NOMO-1 treated with dmso at 0.1 percent for 144 hours (cell line): ENCODE results near the gene KIAA0040.

ENCODE experiments used
- DNase-seq: peaks from one replicate; lab custom pipeline; 2025; ENCODE audit not compliant: unreplicated experiment; lab: John Stamatoyannopoulos, UW

KIAA0040 gene

GRCh38 chr1:175145899-175146528, 46.6 kb downstream of the KIAA0040 start:
- no peak for DNase-seq

GRCh38 chr1:175138579-175138978, 54.0 kb downstream of the KIAA0040 start:
- no peak for DNase-seq

DNA sequence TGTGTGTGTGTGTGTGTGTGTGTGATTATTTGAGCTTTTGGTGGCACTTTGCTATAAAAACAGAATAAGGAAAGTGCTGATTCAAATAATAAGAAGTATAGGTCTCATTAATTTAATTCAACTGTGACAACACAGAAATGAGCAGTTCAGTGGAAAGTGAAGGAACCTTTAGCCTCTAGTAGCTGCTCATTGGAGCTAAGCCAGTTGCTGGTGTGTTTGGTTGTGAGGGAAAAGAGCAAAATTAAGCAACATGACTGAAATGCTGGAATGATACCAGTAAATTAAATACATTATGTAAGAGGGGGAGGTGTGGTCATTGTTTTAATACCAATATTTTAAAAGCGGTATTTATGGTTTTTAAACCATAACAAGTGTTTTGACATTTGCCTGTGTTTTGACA, 55.2 kb downstream of the KIAA0040 start:
- DNase-seq = no peak

- no peak for DNase-seq
Measured at GRCh38 chr1:175136246-175136645, 56.3 kb downstream of the KIAA0040 start.

DNA sequence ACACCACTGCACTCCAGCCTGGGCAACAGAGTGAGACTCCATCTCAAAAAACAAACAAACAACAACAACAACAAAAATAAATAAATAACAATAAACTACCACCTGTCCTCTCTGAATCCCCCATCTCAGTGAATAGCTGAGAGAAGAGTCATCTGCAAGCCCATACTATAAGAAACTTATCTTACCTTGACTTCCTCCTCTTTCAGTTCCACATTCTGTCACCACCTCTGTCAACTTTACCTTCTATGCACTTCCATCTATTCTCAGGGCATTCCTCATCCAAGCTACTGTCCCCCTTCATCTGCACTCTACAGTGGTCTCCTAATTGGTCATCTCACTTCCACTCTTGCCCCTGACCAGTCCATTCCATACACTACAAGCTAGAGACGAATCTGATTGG, 58.1 kb downstream of the KIAA0040 start:
- no peak for DNase-seq

DNA sequence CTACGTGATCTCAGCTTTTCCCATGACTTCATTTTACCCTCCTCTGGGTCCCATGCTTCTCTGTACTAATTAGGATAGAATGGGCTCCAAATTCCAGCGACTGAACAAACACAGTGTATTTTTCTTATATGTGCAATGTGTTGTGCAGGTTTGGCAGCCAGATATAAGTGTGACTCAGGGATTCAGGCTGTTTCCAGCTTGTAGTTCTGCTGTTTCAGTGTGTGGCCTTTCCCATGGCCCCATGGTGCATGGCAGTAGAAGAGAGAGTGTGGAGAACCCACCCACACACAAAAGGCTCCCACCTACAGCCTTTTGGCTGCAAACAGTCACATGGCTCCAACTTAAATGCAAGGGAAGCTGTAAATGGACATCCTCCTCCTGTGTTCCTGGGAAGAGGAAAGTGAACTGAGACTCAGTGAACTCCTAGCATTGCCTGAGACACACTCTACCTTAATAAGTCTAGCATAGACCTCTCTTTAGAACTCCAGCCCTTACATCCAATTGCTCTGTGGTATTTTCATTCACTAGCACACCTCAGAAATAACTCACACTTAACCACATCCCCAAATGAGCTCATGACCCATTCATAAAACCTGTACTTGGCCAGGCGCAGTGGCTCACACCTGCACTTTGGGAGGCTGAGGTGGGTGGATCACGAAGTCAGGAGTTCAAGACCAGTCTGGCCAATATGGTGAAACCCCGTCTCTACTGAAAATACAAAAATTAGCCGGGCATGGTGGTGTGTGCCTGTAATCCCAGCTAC, 58.7 kb downstream of the KIAA0040 start:
- DNase-seq = no peak

DNA sequence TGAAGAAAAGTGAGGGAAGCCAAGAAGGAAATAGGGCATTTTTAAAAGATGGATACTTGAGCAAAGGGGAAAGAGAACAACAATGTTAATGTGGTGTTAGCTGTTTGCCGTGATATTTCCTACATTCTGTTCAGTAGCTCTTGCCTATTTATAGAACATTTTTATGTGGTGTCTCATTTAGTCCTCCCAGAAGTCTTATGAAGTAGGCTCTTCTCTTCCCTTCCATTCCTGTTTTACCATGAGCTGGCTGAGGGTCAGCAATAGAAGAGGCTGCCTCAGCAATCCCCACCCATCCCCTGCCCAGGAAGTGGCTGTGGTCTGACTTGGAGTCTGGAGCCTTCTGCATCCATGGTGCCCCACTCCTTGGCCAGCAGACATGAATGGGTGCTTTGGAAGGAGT, 60.1 kb downstream of the KIAA0040 start:
- no peak for DNase-seq

DNA sequence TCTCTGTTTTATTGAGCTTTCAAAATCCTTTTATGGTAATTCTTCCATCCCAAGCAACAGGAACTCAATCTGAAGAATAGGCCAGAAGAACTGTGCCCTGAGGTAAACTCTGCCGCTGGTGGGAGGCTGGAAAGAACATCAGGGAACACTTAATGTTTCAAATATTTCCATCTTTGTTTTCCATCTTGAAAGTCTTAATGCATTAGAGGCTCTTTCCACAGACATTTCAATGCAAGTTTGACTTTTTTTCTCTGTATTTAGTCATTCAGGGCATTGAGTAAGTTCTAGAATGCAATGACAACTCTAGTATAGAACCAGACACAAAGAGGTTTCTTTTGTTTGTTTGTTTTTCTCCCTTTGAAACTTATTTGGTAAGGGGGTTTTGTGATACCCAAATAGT, 61.5 kb downstream of the KIAA0040 start:
- no peak for DNase-seq

DNA sequence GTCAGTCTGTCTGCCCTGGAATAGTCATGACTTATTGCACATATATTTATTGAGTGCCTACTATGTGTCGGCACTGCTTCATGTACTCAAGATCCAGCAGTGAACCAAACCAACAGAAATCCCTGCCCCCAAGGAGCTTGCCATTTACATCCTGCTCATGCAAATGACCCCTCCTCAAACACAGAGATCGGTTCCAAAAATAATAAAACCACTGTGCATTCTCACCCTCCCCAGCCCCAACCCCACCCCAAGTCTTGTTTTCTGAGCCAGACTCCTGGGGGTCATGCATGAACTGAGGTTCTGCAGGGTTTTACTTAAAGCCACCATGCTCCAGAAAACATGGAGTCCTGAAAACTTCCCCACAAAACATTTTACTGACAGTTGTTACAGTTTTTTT, 61.9 kb downstream of the KIAA0040 start:
- DNase-seq = no peak

DNA sequence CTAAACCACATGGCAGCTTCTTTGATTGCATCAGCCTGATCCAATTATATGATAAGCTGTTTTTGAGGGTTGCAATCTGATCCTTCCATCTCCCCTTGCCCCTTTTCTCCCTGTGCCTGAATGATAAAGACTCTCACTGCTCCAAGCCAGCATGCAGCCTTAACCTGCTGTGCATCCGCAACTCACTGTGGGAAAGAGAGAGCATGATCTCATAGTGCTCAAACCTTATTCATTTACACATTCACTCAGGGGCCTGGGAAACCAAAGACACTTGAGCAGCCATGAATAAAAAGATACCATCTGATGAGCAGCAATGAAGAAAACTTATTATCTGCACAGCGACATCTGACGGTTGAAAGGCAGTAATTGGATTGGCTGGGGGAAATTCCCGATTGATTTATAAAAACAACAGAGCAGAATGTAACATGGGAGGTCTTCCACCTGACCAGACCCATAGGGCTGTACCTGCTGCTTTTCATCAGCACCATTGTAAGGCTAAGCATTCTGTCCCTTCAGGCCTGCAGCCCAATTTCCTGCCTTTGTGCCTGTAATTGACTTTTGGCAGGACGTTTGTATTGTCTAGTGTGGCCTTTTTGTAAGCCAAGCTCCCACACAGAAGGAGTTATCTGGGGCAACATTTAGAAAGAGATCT, 62.5 kb downstream of the KIAA0040 start:
- no peak for DNase-seq

GRCh38 chr1:175129644-175129996, 63.0 kb downstream of the KIAA0040 start:
- DNase-seq = peak; percentile 23

DNA sequence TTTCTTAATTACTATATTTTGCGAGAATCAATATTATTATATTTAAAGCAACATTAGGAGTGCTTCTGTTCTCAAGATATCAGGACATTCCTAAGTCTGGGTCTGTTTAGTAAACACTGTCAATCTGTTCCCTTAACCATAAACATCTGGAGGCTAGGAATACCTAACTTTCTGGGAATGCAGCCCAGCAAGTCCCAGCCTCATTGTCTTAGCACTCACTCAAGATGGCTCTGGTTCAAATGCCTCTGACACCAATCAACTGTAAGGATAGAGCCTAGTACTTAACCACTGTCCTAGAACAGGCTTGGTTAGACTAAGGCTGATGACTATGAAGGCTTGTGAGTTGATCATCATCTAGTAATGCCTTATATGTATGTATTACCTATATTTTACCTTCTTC, 63.4 kb downstream of the KIAA0040 start:
- DNase-seq = no peak

DNA sequence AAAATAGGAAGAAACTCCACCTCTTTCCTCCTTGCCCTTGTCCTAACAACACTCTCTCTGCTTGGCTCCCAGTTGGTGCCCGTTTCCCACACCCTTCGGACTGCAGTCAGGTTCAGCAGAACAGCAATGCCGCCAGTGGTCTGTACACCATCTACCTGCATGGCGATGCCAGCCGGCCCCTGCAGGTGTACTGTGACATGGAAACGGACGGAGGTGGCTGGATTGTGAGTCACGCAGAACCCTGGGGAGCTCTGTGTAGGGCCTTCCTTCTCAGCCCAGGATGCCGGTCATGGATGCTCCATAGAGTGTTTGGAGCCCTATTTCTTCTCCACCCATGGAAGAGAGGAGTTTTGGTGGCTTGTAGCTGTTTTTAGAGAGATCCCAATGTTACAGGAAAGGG, 64.1 kb downstream of the KIAA0040 start:
- DNase-seq = no peak

DNA sequence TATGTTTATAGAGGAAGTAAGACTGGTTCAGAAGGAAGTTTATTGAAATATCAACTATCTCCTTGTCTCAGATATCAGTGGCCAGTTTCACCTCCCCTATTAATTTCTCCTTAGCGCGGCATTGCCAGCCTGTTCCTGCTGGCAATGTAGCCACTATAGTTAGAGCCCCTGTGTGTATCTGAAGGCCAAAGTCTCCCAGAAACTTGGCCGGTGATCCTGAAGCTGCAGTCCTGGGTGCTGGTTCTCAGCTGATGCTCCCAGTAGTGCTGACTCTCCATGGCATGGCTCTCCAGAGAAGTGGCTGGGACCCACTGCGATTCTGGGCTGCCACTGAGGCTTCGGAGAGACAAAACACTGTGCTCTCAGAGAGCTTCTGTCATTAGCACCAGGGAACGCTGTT, 65.0 kb downstream of the KIAA0040 start:
- peak; percentile 24 for DNase-seq

DNA sequence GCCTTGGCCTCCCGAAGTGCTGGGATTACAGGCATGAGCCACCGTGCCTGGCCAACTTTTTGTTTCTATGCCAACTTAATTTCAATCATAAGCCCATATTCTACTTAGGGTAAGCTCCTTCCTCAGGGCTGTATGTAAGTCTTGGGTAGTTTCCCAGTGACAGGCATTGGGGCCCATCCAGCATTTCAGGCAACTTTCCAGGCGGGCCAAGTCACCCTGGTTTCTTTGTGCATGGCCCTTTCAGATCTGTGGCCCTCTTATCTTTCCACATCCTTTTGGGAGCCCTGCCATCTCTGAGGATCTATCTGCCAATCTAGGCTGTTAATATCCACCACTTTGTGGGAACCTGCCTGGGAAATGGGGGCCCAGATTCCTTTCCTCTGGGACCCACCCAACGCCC, 66.2 kb downstream of the KIAA0040 start:
- no peak for DNase-seq

- peak; percentile 42 for DNase-seq
Measured at GRCh38 chr1:175124861-175125260, 67.7 kb downstream of the KIAA0040 start.

DNA sequence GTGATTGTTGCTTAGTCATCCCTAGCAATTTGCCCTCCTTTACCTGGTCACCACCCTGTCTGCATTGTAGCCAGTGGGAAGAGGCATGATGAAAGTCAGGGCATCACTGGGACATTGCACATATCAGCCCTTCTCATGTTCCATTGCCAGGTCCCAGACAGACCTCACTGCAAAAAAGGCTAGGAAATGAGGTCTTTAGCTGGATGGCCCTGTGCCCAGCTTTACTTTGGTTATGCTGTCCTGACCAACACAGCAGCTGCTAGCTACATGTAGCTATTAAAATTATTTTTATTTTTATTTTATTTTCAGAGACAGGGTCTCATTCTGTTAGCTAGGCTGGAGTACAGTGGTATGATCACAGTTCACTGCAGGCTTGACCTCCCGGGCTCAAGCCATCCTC, 72.1 kb downstream of the KIAA0040 start:
- no peak for DNase-seq

GRCh38 chr1:175118375-175119367, 73.9 kb downstream of the KIAA0040 start:
- no peak for DNase-seq

- DNase-seq = no peak
Measured at GRCh38 chr1:175116903-175117302, 75.7 kb downstream of the KIAA0040 start.

- no peak for DNase-seq
Measured at GRCh38 chr1:175116210-175116798, 76.3 kb downstream of the KIAA0040 start.

- DNase-seq = no peak
Measured at GRCh38 chr1:175114996-175115395, 77.6 kb downstream of the KIAA0040 start.
